Osteocyte (in vitro differentiated cells): ENCODE measurements around the gene IP6K1. TPM values are rescaled to one million over a fixed set of nuclear protein-coding genes. Genes with fewer than 3 reads are reported as not detected.

ENCODE experiments used
- DNase-seq: peaks from one replicate; pipeline ENCODE4 v3.0.0; 2021; ENCODE audit warnings: mixed read lengths; ENCODE audit not compliant: unreplicated experiment; ENCODE audit errors: extremely low spot score
- H3K27ac Mint-ChIP-seq: one replicate; pipeline ENCODE4 v1.8.0; 2021; ENCODE audit warnings: mild to moderate bottlenecking, mixed read lengths; ENCODE audit not compliant: unreplicated experiment
- H3K27me3 Mint-ChIP-seq: one replicate; pipeline ENCODE4 v1.8.0; 2021; ENCODE audit warnings: mixed read lengths; ENCODE audit not compliant: unreplicated experiment
- H3K36me3 Mint-ChIP-seq: one replicate; pipeline ENCODE4 v1.8.0; 2021; ENCODE audit warnings: mixed read lengths; ENCODE audit not compliant: unreplicated experiment
- H3K4me1 Mint-ChIP-seq: one replicate; pipeline ENCODE4 v1.8.0; 2021; ENCODE audit warnings: mixed read lengths; ENCODE audit not compliant: unreplicated experiment
- H3K4me3 Mint-ChIP-seq: one replicate; pipeline ENCODE4 v1.8.0; 2021; ENCODE audit warnings: mild to moderate bottlenecking, moderate library complexity, mixed read lengths; ENCODE audit not compliant: unreplicated experiment
- H3K9me3 Mint-ChIP-seq: one replicate; pipeline ENCODE4 v1.8.0; 2021; ENCODE audit warnings: mixed read lengths; ENCODE audit not compliant: unreplicated experiment
- total RNA-seq: library from RNA; stranded (reverse); gene quantifications from 2 replicates; pipeline ENCODE4 v1.2.1, GENCODE V29; 2021
- TF ChIP-seq, protein P1 (sequence below): fragments of 200-600 bp; sonication (generic); IDR thresholded peaks from 2 replicates; pipeline ENCODE4 v1.5.0; 2021; ENCODE audit warnings: antibody characterized with exemption, mild to moderate bottlenecking, moderate library complexity

Gene IP6K1
- total RNA-seq, 1 donor from 2014 or later, result 66.9 TPM

DNA sequence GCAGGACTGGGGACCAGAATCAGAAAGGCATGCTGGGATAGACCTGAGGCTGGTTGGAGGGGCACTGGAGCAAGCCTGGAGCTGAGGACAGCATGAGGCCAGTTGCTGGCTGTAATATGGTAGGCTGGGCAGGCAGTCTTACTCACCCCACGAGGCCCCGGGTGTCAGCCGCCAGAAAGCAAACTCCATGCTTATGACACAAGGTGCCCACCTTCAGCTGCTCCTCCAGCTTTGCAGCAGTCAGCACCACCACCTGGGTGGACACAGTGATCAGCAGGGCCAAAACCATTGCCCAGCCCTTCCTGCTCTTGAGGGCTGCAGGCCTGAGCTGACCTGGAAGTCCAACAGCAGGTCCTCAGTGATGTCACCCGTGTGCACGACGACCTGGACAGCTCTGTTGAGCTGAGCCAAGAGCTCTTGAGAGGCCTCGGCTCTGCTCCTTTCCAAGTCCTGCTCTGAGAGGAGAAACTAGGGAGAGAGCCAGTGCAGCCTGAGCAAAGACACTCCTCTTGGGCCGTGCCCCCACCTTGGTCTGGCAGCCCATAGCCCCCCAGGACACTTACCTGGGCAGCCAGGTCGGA, 26.7 kb upstream of the IP6K1 start:
- no peaks in the 10 kb centered on the region for H3K27me3 Mint-ChIP-seq
- DNase-seq, result no peak
- H3K36me3 Mint-ChIP-seq, result peaks cover 4% of the 10 kb centered on the region
- no peaks in the 10 kb centered on the region for H3K9me3 Mint-ChIP-seq
- TF ChIP-seq, protein P1, sequence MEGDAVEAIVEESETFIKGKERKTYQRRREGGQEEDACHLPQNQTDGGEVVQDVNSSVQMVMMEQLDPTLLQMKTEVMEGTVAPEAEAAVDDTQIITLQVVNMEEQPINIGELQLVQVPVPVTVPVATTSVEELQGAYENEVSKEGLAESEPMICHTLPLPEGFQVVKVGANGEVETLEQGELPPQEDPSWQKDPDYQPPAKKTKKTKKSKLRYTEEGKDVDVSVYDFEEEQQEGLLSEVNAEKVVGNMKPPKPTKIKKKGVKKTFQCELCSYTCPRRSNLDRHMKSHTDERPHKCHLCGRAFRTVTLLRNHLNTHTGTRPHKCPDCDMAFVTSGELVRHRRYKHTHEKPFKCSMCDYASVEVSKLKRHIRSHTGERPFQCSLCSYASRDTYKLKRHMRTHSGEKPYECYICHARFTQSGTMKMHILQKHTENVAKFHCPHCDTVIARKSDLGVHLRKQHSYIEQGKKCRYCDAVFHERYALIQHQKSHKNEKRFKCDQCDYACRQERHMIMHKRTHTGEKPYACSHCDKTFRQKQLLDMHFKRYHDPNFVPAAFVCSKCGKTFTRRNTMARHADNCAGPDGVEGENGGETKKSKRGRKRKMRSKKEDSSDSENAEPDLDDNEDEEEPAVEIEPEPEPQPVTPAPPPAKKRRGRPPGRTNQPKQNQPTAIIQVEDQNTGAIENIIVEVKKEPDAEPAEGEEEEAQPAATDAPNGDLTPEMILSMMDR, result no peak
- H3K27ac Mint-ChIP-seq, result peak overlapping the region; percentile 93
- H3K4me1 Mint-ChIP-seq, result peaks cover 18% of the 10 kb centered on the region
- peak overlapping the region; percentile 75 for H3K4me3 Mint-ChIP-seq

DNA sequence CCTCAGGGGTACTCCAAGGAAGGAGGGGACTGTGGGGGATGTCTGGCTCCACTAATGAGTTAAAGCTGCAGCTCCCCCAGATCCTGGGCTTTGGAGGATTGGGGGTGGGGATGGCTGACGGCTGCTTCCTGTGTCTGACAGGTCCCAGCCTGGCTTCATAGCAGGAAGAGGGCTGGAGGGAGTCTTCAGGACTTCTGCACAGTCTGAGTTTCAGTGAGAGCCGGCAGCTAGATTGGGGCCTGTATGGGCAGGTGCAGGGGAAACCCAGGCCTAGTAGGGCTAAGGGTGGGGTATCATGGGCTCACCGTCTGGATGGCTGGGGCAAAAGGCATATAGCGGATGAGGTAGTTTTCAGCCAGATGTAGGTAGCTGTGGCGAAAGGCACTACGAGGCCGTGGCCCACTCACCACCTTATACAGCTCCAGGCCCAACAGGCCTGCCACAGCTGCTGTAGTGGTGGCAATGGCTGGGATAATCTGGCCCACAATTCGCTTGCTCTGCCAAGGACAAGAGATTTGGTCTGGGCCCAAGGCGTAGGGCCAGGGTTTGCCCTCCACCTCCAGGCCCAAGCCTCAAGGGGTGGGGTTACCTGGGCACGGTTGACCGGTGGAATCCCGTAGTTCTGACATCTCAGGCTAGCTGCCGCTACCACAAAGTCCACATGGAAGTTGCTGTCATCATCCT, 21.2 kb upstream of the IP6K1 start:
- no peaks in the 10 kb centered on the region for H3K27me3 Mint-ChIP-seq
- H3K27ac Mint-ChIP-seq, result peak overlapping the region; percentile 67
- H3K9me3 Mint-ChIP-seq, result no peaks in the 10 kb centered on the region
- H3K4me3 Mint-ChIP-seq, result no peak overlapping the region
- TF ChIP-seq, protein P1, result no peak
- H3K36me3 Mint-ChIP-seq, result peaks cover 4% of the 10 kb centered on the region
- peaks cover 42% of the 10 kb centered on the region for H3K4me1 Mint-ChIP-seq
- no peak for DNase-seq

DNA sequence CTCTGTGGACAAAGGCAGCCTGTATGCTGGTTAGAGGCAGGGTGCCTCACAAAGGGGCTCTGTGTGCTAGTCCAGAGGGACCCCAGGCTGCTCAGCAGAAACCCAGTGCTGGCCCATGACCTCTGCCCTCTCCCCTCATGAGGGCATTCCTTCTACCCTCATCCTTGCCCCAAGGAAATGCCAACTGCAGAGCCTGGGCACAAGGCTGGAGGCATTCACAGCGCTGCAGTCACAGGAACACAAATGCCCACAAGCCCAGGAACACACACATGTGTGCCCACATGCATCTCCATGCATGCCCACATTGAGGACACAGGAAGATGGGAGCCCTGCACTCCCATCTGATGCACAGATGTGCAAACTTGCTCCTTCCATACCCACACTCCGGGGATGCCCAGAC, 20.5 kb upstream of the IP6K1 start:
- peaks cover 3% of the 10 kb centered on the region for H3K27me3 Mint-ChIP-seq
- DNase-seq, result no peak
- H3K4me3 Mint-ChIP-seq, result no peak overlapping the region
- peaks cover 4% of the 10 kb centered on the region for H3K36me3 Mint-ChIP-seq
- H3K4me1 Mint-ChIP-seq, result peaks cover 44% of the 10 kb centered on the region
- TF ChIP-seq, protein P1, result no peak
- no peaks in the 10 kb centered on the region for H3K9me3 Mint-ChIP-seq
- H3K27ac Mint-ChIP-seq, result peak overlapping the region; percentile 41

DNA sequence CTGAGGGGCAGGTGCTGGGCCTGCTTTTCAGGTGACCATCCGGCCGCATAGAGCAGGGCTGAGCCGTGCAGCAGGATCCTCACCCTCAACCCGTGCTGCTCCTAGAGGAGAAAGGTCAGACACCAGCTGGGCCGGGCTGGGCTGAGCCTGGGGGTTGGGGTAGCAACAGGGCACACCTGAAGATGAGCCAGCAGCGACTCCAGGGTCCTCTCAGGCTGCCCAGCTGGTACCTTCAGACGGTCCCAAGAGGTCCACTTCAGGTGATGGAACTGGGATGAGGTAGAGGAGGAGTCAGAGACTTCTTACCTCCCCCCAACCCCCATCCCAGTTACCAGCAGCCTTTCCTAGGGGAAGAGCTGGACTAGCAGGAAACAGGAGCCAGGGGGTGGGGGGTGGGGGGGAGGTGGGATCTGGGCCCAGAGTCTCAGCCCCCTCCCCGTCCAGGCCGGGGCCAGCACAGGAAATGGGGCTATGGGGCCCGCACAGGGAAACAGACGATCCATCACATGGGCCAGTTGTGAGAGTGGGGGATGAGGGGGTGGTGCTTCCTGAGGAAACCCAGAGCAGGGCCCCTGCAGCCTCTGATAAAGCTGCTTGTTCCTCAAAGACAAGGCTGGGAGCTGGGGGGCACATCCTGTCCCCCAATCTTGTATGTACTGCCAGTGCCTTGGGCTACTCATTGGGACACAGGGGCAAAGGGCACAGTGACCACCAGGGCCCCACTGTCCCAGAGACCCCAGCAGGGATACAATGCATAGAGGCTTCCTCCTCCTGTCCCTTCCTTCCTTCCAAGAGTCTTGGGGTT, 19.8 kb upstream of the IP6K1 start:
- peaks cover 44% of the 10 kb centered on the region for H3K4me1 Mint-ChIP-seq
- no peak for DNase-seq
- H3K27ac Mint-ChIP-seq, result peak overlapping the region; percentile 87
- TF ChIP-seq, protein P1, result no peak
- H3K4me3 Mint-ChIP-seq, result no peak overlapping the region
- H3K27me3 Mint-ChIP-seq, result peaks cover 8% of the 10 kb centered on the region
- peaks cover 4% of the 10 kb centered on the region for H3K36me3 Mint-ChIP-seq
- no peaks in the 10 kb centered on the region for H3K9me3 Mint-ChIP-seq

DNA sequence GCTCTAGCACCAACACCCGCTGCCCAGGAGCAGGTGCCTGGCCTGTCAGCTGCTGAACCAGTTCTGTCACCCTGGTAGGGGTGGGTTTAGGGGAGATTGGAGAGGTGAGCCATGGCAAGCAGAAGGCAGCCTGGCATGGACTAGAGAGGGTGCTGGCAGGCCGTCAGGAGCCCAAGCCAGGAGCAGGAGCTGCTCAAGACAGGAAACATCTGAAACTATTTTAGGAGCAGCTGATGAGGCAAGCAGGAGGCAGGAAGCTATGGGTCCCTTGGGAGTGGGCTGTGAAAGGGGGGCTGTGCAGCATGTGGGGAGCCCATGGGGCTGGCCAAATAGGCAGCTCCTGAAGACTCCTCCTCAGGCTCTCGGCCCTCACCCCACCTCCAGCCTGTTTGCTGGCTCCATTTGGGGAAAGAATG, 19.0 kb upstream of the IP6K1 start:
- H3K27ac Mint-ChIP-seq, result peak overlapping the region; percentile 87
- H3K9me3 Mint-ChIP-seq, result no peaks in the 10 kb centered on the region
- TF ChIP-seq, protein P1, result no peak
- H3K4me1 Mint-ChIP-seq, result peaks cover 44% of the 10 kb centered on the region
- peak; percentile 87 for DNase-seq
- H3K27me3 Mint-ChIP-seq, result peaks cover 8% of the 10 kb centered on the region
- peak overlapping the region; percentile 59 for H3K4me3 Mint-ChIP-seq
- H3K36me3 Mint-ChIP-seq, result peaks cover 4% of the 10 kb centered on the region
